HG03280 (cell line): ENCODE measurements around the gene RGS3.
"Not testable (repeated sequence)": the region's sequence is repeated elsewhere in the genome, so short reads cannot be mapped to it uniquely, and the experiment has no call there.

ENCODE experiments used
- ATAC-seq: cut with Tn5 transposase; IDR thresholded peaks from one replicate; pipeline ENCODE4 v1.9.1; 2021; ENCODE audit warnings: mild to moderate bottlenecking, moderate library complexity; ENCODE audit not compliant: unreplicated experiment

RGS3 gene

GRCh38 chr9:113463418-113464285 lies at the start of gene RGS3:
Gene RGS3, plus strand, starts transcription at chr9:113463727. Its CDS starts 76 bp downstream, at chr9:113463803.
- no peak for ATAC-seq

DNA sequence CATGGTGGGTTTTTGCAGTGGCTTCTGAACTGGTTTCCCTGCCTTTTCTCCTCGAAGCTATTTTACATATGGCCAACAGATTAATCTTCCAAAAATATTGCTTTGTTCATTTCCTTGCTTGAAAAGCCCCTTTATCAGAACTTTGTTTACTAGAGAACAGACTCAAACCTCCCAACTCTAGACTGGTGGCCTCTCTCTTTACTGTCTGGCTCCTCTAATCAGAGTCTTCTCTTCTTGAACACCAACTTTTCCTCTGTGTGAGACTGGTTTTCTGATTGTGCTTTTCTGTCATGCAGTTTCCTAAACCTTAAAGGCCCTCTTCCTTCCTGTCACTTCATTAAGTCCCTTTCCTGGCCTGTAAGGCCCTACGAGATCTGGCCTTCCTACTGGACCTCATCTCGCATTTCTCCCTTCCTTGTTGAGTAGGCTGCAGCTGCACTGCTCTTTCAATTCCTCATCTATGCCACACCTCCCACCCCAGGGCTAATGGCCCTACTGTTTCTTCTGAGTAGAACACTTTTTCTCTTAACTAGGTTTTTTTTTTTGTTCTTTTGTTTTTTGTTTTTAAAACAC lies 47.3 kb upstream of the RGS3 start:
- peak; percentile 91 for ATAC-seq

- no peak for ATAC-seq
Observed at GRCh38 chr9:113417370-113417769, 46.2 kb upstream of the RGS3 start.

- no peak for ATAC-seq
Observed at GRCh38 chr9:113421726-113422125, 41.8 kb upstream of the RGS3 start.

DNA sequence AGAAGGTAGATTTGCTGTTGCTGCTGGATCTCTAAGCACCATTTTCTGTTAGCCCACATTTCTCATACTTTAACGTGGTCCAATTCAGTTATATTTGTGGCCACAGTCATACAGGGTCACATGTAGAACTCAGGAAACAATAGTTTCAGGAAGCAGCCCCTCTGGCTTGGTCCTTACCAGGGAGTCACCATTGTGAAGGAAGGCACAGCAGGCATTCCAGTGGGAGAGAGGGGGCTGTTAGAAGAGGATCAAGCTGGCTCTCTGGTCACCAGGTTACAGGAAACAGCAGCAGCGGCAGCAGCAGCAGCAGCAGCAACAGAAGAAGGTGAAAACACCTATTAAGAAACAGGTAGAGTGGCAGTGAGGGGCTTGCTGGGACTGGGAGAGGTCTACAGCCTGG lies 38.5 kb upstream of the RGS3 start:
- no peak for ATAC-seq

GRCh38 chr9:113426701-113427100 lies 36.8 kb upstream of the RGS3 start:
- no peak for ATAC-seq

GRCh38 chr9:113427629-113428028 lies 35.9 kb upstream of the RGS3 start:
- no peak for ATAC-seq

DNA sequence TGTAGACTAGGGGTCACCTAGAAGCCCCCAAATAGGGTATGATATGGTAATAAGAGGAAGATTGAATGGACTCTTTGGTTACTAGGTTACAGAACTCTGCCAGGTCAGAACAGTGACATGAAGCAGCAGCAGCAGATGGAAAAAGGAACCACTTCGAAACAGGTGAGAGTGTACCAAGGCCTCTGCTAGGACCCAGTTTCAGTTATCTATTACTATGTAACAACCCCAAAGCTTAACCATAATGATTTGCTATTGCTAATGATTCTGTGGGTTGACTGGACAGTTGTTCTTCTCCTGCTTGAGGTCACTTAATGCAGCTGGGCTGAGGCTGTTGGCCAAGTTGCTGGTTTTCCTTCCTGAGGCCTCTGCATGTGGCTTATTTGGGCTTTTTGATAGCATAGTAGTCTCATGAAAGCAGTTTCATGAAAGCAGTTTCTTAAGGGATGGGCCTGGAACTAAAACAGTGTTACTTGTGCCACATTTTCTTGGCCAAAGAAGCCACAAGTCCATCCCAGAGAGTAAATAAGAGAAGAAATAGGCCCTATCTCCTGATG lies 35.4 kb upstream of the RGS3 start:
- ATAC-seq, result no peak

DNA sequence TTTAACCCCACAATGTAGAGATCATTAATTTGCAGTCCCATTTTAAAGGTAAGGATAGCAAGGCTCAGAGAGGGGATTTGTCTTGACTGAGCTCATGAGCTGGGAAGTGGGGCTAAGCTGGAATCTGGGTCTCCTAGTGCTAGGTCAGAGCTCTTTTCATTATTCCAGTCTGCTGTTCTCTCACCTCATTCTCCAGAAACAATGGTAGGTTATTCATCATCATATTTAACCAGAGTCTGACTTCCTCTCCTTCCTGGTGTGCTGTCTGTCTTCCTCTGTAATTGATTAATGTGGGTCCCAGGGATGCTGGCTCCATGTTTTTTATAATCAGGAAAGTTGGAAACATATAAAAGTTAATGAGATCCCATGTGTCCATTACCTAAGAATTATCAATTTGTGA lies 32.3 kb upstream of the RGS3 start:
- ATAC-seq, result no peak

DNA sequence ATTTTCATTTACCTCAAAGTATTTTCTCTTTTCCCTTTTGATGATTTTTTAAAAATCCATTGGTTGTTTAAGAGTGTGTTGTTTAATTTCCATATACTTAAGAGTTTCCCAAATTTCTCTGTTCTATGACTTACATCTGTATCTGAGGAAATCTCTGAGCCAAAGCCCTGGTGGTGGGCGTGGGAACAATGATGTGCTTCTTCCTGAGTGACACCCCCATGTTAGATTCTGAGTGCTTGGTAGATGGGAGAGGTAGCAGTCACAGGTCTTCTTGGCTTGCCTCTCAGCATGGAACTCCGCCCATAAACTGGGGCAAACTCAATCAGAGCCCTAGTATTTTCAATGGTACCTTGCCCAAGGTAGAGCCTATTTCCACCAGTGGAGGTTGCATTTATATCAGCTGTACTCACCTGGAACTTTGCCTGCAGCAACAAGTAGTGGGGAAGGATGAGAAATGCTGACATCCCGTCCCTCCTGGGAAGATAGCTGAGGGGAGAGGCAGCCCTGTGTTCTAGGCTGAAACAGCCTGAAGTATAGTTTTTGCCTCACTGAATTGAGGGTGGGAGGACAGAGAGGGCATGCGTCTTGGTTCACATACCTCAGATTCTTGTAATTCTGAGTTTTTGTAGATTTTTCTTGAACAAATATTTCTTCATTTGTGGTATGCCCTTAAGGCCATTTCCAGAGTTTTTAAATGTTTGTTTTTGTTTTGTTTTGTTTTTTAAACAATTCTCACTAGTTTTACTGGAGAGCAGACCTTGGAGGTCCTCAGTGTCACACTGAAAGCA lies 26.6 kb upstream of the RGS3 start:
- no peak for ATAC-seq

DNA sequence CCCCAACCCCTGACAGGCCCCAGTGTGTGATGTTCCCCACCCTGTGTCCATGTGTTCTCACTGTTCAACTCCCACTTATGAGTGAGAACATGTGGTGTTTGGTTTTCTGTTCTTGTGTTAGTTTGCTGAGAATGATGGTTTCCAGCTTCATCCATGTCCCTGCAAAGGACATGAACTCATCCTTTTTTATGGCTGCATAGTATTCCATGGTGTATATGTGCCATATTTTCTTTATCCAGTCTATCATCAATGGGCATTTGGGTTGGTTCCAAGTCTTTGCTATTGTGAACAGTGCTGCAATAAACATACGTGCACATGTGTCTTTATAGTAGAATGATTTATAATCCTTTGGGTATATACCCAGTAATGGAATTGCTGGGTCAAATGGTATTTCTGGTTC lies 25.8 kb upstream of the RGS3 start:
- ATAC-seq, result not testable (repeated sequence)

DNA sequence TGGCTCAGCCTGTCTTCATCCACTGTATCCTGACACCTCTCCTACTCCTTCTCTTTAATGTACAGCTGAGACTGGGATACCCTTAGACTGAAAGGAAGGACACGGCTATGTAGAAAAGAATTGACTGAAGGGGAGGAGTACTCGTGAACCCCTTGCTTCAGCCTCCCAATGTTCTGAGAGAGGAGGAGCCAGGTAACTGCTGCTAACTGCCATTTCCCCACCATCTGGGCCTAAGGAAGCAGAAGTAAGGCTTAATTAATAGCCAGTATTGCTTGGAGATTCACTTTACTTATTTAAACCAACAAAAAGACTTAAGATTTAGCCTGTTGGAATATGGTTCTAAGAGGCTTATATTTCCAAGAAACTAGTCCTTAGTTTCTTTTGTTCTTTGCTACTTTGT lies 18.8 kb upstream of the RGS3 start:
- ATAC-seq, result no peak

- no peak for ATAC-seq
Observed at GRCh38 chr9:113446323-113446740, 17.2 kb upstream of the RGS3 start.

GRCh38 chr9:113449376-113449775 lies 14.2 kb upstream of the RGS3 start:
- ATAC-seq, result no peak

GRCh38 chr9:113452113-113452605 lies 11.4 kb upstream of the RGS3 start:
- ATAC-seq, result no peak

DNA sequence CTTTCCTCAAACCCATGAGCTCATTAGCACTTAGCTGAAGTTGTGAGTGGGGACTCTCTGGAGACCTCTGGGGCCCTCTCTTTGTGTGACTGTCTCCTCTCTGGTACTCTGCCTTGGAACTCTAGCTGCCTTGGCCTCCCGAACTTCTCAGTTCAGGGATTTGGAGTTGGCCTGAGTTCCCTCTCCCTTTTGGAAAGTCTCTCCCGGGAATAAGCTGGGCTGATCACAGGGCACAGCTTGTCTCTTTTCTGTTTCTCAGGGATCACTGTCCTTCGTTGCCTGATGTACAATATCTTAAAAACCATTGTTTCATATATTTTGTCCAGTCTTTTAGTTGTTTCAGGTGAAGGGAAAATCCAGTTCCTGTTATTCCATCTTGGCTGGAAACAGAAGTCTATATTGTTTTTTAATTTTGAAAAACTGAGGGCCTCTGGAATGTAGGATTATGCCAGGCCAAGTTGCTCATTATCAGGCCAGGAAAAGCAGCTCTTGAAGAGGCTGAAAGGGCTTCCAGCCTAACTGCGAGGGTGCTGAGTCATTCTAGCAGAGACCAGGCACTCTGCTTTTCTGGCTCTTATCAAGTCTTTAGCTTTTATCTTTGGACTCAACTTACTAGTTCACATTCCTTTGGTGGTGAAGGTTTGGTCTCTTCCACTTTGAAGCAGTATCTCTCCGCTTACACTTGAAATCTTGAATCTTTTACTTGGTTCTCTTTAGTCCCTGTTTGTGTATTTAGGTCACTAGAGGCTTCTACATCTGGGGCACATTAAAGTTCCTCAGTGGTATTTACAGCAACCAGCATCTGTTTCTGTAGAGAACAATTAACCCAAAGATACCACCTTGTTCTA lies 8.4 kb upstream of the RGS3 start:
- ATAC-seq, result no peak

GRCh38 chr9:113456235-113456634 lies 7.3 kb upstream of the RGS3 start:
- no peak for ATAC-seq

GRCh38 chr9:113461285-113461684 lies 2.2 kb upstream of the RGS3 start:
- ATAC-seq, result no peak

DNA sequence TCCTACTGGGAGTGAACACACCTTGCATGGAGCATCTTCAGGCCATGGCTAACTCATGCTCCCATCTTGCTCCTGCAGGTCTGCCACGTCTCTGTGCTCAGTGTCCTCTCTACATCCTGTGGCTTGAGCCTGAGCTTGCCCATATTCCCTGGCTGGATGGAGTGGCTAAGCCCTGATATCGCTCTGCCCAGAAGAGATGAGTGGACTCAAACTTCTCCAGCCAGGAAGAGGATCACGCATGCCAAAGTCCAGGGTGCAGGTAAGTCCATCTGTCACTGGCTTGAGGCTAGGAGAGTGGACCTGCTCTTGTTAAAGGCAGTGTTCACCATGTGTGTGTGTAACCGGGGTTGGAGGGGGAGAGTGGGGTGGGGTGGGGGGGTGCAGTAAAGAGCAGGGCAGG lies 1.6 kb upstream of the RGS3 start:
- ATAC-seq, result no peak

DNA sequence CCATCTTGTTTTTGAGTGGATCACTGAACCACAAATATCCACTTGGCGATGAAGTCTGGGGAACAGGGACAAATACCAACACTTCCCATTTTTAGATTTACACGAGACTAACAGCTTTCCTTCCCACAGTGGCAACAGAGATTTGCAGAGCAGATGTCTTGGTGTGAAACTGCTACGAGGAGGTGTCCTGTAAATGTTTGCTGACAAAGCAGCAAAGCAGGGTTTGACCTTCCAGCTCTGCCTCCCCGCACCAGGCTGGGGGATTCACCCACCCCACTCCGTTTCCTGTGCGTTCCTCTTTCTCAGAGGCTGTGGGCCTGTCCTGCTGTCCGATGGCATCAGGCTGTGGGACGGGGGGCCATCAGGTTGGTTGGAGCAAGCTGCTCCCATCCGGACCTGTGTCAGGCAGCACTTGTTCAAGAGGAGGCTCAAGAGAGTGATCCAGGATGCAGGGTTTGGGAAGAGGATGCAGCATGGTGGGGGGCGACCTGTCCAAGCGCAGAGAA lies 693 bp upstream of the RGS3 start:
- ATAC-seq, result no peak
